Stimulated activated CD4-positive, alpha-beta T cell treated with anti-CD3 and anti-CD28 coated beads, Interleukin-15, amount 100 ng/mL, for 1 hour (primary cell): ENCODE data around the gene CDX1.

Source experiments
- DNase-seq, 2 donors: peaks; one replicate each; pipeline ENCODE4 v3.0.0-alpha.2; 2020; ENCODE audit warnings: low read depth in 1 of 2, low spot score in 1 of 2

Gene CDX1

DNA sequence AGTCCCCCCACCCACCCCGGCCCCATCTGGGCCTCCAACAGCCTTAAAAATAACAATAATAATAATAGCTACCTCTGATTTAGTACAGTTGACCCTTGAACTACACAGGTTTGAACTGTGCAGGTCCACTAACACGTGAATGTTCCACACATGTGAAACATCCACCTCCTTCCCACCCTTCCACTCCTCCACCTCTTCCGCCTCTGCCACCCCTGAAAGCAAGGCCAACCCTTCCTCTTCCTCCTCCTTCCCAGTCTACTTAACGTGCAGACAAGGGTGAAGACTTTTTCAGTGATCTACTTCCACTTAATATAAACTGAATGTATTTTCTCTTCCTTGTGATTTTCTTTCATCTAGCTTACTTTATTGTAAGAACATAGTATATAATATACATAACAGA lies 21.7 kb upstream of the CDX1 start:
- no peak for DNase-seq

DNA sequence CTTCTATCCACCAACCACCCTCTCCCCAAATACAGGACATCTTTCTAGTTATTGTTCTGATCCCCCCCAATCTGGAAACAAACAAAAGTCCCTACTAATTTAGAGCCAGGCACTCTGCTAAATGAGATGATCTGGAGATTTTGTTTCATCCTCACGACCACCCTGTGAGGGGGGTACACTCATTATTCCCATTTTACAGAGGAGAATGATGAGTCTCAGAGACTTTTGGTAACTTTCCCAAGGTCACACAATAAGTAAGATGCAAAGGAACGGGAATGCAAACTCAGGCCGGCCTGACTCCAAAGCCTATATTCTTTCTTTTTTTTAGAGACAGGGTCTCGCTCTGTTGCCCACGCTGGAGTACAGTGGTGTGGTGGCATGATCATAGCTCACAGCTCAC lies 20.3 kb upstream of the CDX1 start:
- no peak for DNase-seq

DNA sequence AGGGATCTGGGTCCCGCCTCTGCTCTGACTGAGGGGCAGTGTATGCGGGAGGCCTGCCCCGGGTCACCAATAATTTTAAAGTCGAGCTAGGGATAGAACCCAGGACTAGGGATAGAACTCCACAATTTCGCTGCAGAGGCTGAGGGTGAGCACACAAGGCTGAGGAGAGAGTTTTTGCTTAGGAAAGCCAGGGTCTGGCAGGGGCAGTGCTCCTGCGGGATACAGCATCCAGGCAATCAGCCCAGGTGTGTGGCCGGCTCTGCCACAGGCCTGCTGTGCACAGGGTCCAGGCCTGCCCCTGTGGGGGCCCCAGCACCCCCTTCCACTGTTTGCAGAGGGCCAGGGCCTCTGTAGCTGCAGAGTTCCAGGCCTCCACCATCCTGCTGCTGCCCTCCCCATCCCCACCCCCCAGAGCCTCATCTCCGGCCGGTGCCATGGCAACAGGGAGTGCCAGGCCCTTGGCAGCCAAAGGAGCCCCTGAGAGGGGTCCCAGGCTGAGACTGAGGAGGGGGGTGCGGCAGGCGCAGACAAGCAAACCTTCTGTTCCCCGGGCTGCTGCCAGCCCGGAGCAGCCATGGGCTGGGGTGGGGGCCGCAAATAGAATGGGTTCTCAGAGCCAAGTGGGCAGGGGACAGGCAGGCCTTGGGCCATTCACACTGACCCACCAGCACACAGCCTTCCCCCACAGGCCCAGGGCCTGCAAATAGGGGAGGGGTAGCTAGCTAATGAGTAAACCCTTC lies 19.5 kb upstream of the CDX1 start:
- DNase-seq, result no peak

DNA sequence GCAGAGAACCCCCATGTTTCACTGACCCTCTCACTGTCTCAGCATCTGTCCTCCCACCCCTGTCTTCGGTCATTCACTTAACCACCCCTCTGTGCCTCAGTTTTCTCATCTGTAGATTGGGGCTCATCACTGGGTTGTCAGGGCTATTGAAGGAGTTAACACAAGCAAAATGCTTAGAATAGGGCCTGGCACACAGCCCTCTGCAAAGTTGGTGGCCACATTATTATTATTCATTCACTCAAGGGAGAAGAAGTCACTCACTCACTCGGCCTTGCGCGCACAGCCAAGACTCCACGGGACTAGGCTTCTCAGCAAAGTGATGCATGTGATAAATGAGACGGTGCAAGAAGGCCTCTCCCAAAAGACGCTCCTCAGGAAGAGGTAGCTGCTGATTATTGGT lies 18.9 kb upstream of the CDX1 start:
- no peak for DNase-seq

DNA sequence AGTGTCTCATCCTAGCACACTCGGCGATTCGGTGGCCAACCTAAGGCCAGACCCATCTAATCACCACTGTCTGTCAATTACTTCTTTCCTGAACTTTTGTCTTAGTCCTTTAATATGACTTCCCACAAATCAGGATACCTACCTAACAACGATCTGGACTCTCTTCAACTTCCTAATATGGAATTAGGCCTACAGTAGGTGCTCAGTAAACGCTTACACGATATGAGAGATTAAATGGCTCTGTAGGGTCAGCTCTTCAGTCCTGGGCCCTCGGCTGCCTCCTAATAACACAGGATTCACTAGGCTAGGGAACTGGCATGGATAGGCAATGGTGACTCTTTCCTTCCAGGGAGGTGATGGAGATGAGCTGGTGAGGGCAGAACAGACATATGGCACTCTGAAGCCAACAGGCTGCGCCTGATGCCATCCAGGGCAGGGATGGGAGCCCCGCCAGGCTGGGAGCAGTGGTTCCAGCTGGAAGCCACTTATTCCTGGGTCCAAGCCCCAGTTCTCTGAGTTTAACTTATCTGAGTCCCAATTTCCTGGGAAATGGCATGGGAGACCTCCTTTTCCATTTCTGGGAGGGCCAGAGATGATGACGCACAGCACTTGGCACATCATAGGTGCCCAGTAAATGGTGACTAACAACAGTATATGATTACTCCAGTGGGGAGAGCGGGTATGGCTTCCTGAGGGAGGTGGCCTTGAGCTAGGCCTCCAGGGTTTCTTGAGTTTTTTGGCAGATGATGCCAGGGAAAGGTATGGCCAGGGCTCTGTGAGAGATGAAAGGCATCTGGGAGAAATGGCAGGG lies 18.3 kb upstream of the CDX1 start:
- DNase-seq, result no peak

DNA sequence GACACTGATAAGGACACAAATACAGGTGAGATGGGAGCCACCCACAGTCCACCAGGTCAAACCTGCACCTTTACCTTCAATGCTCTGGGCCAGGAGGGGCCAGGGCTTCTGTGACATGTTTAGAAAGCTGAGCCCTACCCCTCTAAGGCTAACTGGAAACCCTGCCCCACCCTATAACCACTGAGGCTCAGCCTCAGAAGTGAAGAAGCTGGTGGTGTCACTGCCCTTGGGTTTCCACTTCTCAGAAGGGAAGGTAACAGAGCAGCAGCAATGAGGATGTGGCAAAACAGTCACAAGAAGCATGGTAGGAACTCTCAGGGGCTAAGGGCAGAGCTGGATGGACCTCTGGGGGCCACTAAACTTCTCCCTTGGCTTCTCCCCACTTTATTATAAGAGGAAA lies 17.0 kb upstream of the CDX1 start:
- no peak for DNase-seq

DNA sequence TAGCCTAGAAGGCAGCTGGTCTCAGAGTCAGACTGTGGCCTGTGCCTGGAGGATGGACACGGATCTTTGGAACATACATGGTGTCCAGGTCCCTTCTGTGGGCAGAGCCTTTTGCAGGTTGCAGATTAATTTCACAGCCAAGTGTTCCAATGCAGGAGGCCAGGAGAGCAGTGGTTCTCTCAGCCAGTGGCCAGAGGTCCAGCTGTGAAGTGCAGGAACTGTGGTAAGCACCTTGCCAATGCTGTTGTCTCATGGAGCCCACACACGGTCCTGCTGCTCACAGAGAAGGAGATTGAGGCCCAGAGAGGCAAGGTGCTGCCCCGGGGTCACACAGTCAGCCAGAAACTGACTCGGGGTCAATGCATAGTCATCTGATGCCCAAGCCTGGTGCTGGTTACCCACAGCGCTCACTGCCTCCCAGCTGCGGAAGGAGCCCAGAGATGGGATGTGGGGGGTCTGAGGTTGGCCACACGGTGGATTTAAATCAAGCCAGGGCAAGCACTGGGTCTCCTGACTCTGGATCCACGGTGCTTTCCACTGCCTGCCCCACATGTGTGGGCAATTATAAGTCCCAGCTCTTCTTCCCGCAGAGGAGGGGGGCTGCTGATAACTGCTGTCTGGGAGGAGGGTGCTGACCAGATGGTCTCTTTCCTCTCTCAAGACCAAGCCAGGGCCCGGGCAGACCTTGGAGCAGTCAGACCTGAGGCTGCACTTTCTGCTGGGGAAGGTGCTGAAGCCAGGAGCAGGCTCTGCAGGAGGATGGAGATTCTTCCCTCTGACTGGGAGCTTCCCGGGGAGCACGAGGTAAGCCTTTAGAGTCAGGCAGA lies 13.7 kb upstream of the CDX1 start:
- no peak for DNase-seq

DNA sequence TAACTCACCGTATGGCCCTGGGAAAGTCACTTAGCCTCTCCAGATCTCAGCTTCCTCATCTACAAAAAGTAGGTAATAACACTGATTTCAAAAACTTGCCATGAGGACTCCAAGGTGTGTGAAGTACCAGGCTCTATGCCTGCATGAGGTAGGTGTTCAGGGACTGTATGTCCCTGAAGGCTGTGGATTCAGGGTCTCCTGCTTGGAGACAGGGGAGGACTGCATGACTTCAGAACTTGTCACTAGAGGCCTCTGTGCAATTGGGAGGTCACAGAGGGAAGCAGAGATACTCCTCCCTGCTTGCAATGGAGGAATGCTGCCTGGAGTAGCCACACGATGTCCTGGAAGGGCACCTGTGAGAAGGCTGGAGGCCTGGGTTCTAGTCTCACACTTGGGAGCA lies 13.1 kb upstream of the CDX1 start:
- no peak for DNase-seq

DNA sequence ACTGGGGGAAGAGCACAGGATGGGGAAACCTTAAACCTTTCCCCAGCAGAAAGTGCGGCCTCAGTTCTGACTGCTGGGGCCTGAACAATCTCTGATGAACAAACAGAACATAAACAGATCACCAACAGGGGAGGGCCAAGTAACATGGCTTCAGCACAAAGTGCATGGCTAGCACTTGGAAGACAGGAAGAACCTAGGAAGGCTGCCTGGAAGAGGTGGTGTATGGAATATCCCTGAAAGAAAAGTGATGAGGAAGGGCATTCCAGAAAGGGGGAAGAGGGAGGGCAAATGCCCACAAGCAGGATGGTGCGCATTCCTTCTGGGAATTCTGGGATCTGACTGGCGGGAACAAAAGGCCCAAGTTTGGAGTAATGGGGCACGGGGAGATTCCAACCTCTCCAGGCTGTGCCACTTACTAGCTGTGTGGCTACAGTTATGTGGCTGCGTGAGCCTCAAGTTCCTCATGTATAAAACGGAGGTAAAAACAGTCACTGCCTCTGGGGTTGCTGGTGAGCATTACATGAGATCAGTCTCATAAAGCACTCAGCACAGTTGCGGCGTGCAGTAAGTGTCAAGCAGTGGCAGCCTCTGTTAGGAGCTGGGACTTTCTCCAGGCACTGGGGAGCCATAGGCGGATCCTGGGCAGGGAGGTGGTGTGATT lies 12.5 kb upstream of the CDX1 start:
- no peak for DNase-seq

DNA sequence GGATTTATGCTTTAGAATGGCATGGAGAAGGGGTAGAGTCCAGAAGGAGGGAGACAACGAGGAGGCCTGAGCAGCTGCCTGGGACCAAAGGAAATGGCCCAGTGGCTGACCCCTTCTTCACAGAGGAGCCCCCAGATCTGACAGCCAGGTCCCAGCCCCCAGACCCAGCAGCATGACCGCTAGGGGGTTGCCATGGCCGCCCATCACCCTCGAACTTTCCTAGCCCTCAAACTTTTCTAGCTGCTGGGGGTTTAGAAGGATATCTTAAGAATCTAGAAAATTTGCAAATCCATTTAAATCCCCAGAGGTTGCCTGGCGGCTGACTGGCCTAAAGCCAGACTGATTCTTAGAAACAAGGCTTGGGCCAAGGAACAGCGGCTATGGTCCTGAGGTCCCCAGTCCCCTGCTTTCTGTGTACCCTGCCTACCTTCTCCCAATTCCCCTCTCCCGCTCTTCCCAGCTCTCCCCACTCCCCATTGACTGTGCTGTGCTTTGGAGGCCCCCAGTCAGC lies 11.9 kb upstream of the CDX1 start:
- DNase-seq, result no peak

DNA sequence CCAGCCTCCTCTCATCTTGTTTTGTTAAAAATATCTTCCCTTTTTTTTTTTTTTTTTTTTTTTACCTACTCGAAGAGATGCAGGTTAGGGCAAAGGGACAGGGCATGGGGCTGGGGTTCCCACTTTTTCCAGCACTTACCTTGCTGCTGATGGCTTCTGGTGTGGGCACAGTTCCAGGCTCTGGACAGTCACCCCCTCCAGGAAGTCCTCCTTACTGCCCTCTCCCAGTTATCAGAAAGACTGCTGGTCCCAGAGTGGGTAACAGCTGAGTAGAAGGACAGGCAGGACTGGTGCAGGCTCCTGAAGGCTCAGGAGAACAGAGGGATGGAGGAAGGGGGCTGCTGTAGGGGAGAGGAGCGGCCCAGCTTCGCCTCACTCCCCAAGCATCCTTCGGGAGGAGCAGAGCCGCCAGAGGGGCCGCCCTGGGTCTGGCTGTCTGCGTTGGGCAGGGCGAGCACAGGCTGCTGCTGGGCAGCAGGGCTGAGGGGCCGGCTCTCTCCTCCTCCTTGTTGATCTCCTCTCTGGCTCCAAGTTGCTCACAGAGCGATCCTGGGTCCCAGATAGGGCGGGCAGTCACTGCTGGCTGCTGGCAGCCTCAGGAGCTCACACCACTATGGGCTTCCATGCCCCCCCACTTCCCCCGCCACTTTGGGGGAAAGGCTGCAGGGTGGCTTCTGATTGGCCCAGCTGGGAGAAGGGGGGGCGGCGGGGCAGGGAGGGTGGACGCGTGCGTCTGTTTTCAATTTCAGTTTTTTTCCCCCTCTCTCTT lies 11.1 kb upstream of the CDX1 start, which contains the start of gene PDGFRB:
Gene PDGFRB, minus strand, starts transcription at position 588 of the 769 bp plus-strand sequence. CDS start 18,798 bp downstream, outside the sequence.
- peak in 1 of 2 donors; percentile 10 for DNase-seq

DNA sequence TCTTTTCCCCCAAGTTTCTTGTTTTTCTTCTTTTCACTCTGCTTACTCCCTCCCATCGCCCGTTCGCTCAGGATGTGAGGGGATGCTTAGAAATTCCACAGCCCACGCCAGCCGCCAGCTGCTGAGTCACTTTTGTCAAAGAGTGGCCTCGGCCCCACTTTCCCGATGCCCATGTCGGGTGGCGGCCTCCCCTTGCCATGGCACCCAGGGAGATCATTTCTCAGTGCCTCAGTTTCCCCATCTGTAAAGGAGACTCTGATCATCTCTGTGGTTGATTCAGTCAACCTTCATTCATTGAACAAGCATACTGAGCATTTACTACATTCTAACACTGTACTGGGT lies 10.6 kb upstream of the CDX1 start:
- no peak for DNase-seq

DNA sequence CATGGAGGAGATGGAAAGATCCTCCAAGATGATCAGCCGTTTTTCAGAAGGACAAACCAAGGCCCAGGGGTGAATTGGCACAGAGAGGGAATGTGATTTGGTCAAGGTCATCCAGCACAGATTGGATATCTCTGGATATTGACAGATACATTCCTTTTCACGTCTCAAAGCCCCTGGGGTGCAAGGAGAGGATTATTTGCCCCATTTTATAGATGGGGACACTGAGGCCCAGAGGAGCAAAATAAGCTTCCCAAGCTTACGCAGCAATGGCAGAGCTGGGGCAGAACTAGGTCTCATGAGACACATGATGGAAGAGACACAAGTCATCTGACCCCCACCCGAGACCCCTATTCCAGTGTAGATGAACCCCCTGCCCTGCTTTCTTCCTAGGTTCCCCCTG lies 10.0 kb upstream of the CDX1 start:
- no peak for DNase-seq

DNA sequence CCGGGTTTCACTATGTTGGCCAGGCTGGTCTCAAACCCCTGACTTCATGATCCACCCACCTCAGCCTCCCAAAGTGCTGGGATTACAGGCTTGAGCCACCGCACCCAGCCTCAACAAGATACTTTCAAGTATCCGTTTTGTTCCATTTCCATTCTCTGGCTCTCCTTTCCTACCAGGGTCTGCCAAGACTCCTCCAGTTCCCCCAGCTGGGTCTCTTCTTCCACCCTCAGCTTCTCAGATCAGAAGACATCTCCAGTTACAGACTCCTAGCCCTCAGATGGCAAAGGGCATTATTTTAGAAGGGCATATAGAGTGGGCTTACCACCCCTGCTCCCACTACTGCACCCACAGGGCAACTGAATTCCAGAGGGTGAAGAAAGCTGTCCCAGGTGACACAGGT lies 9.4 kb upstream of the CDX1 start:
- DNase-seq, result no peak

DNA sequence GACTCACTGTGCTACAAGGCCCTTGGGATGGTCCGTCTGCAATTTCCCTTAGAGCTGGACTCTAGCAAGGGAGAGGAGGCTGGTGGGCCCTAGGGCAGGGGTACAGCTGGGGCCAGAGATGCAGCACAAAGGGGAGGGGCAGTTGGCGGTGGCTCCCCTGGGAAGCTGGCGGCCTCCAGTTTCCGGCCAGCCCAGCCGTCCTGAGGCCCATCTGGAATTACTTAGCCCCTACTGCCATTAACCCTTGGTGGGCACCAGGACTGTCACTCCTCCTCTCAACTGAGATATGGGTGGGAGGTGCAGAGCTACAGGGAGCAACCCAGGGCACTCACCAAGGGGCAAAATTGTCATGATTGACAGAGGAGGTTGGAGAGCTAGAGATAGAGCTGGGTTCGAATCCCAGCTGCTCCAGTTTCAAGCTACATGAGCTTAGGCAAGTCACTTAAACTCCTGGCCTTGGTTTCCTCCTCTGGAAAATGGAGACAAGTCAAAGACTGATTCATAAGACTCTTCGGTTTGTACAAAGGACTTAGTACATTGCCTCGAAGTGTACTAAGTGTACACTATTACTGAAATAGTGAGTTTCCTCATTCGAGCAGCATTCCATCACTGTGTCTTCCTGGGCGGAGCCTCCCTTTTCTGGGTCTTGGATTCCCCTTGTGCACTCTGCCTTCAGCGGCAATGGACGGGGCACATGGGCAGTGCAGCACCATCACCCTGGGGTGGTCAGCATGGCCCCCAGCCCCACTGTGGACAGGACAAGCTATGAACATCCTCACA lies 8.2 kb upstream of the CDX1 start:
- no peak for DNase-seq

DNA sequence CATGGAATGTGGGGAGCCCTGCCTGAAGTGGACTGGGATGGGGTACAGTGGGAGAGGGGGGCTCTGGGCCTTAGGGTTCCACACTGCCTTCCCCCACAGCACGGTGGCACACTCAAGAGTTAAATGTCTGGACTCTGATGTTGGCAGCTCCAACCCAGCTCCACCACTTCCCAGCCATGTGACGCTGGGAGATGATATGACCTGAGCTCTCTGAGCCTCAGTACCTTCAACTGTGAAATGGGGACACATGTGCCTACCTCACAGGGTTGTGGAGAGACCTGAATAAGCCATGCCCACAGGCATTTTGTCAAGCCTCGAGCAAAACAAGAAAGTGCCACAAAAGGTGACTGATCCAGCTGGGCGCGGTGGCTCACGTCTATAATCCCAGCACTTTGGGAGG lies 7.5 kb upstream of the CDX1 start:
- DNase-seq, result no peak

DNA sequence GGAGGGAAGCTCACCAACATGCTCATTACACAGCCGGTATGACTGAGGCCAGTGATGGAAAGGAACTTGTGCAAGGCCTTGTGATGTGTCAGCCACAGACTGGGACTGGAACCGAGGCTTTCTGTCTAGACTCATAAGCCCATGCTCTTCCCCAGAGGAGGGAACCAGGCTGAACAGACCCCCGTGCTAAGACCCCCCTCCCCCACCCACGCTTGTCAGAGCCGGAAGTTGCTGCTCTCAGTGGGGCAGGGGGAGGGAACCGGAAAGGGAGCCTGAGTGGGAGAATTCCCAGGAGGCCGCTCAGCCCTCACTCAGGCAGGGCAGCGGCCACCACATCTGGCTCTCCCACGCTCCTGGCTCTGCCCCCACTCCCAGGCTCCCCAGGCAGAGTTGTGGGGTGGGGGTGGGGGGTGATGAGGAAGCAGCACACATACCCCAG lies 6.8 kb upstream of the CDX1 start:
- no peak for DNase-seq

DNA sequence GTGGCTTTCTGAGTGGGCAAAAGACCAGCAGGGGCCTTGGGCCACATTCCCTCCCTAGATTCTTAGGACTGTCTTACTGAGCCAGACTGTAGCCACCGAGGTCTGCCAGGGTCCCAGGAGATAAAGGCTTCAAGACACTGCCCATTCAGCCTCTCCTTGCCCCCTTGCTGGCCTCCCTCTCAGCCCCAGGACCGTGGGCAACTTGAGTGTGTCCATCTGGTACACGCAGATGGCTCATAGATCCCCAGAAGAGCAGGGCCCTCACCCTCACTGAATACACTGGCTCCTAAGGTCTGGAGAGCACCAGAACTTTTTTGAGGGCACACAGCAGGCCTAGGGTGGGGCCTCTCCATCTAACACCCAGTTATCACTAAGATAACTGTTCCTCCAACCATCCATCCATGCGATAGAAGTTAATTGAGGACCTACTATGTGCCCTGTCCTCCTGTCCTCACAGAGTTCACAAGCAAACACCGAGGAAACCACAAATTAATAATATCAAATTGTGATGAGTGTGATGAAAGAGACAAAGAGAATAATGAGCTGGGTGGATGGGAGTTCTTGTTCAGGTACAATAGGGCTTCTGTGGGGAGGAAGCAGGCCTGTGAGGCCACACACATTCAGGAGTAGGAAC lies 6.0 kb upstream of the CDX1 start:
- no peak for DNase-seq
